DOHH2 (cell line): Measurements from ENCODE around the gene DRP2.

ENCODE experiments used
- EZH2phosphoT487 ChIP-seq: fragments of 200-600 bp; sonication (generic); IDR thresholded peaks from 2 replicates; pipeline ENCODE4 v1.6.1; 2017; ENCODE audit warnings: borderline replicate concordance, mild to moderate bottlenecking, antibody characterized with exemption, low read length, moderate library complexity, mixed read lengths
- TF ChIP-seq, protein P1 (sequence below): fragments of 200-600 bp; sonication (generic); IDR thresholded peaks from one replicate; pipeline ENCODE4 v1.5.1; 2014; ENCODE audit warnings: antibody characterized with exemption, mild to moderate bottlenecking, low read depth, low read length; ENCODE audit not compliant: poor library complexity, severe bottlenecking

GRCh38 chrX:101229170-101229569 is 9.6 kb downstream of the DRP2 start:
- TF ChIP-seq, protein P1, sequence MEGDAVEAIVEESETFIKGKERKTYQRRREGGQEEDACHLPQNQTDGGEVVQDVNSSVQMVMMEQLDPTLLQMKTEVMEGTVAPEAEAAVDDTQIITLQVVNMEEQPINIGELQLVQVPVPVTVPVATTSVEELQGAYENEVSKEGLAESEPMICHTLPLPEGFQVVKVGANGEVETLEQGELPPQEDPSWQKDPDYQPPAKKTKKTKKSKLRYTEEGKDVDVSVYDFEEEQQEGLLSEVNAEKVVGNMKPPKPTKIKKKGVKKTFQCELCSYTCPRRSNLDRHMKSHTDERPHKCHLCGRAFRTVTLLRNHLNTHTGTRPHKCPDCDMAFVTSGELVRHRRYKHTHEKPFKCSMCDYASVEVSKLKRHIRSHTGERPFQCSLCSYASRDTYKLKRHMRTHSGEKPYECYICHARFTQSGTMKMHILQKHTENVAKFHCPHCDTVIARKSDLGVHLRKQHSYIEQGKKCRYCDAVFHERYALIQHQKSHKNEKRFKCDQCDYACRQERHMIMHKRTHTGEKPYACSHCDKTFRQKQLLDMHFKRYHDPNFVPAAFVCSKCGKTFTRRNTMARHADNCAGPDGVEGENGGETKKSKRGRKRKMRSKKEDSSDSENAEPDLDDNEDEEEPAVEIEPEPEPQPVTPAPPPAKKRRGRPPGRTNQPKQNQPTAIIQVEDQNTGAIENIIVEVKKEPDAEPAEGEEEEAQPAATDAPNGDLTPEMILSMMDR: no peak
- TF ChIP-seq EZH2phosphoT487: no peak
